Left renal pelvis (tissue), 4 donors: ENCODE results near the gene HELZ. TPM values are rescaled to one million over a fixed set of nuclear protein-coding genes. Genes with fewer than 3 reads are reported as not detected.
A peak's percentile ranks its signal among the peaks of the same experiment; 100 is the strongest.
"Not testable (repeated sequence)": the region's sequence is repeated elsewhere in the genome, so short reads cannot be mapped to it uniquely, and the experiment has no call there.

Experiments used
- DNase-seq, 4 donors: peaks; one replicate each; pipeline ENCODE4 v3.0.0-alpha.2; 2013; ENCODE audit warnings: low read depth in 4 of 4, low spot score in 3 of 4
- polyA plus RNA-seq, 4 donors: library from polyadenylated mRNA; unstranded; fragments of 120-200 nt; gene quantifications; one replicate each; pipeline ENCODE4 v1.2.1, GENCODE V29; 2013; ENCODE audit not compliant: insufficient read length in 4 of 4

Gene HELZ
- polyA plus RNA-seq, 4 donors = 23.8 to 34.7 (median 31.0) TPM

DNA sequence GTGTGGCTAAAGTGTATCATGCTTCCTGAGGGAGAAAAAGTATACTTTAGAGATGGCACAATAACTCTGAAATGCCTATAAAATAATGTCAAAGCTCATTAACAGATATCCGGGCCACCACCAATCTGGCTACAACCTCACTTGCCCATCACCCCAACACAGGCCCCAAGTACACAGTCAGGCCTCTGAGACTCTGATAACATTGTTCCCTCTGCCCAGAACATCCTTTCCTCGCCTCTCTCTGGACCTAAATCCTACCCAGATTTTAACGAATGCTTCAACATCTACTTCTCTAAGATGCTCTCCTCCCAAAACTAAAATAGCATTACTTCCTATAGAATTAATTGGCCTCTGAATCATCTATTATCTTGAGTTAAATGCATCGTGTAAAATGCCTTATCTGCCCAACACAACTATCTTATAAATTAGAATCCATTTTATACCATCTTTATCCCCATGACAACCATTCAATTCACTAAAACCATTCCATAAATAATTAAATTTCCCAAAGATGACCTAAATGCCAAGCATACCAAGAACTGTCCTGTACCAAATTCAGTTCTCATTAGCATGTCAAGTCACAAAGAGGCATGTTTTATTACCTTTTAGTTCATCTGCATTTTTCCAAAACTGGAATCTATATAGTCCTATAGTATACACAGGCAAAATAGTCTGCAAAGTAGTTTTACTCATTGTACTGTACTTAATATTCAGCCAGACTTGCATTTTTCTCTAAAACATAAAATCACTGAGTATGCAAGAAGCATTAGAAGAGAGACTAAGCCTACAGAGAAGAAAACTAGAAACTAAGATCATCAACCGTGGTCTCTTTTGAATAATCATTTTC is 15.7 kb downstream of the HELZ start:
- DNase-seq = no peak

- DNase-seq = no peak
Observed at GRCh38 chr17:67227488-67227887, 17.5 kb downstream of the HELZ start.

DNA sequence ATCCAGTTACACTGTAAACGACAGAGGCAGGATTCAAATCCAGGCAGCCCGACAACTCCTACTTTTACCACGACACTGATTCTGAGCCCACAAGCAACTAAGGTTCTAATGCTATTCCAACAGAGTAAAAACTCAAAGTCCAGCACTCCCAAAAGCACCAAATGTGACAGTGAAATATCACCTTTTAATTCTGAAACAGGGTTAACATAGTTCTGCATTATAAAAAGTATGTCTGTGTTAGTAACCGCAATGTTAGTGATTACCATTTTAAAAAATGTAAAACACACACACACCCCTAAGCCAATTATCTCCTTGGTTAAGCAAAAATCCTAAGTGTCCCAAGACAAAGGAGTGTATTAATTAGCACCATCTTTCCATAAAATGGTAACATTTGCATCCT is 19.7 kb downstream of the HELZ start:
- no peak for DNase-seq

GRCh38 chr17:67224736-67225135 is 20.3 kb downstream of the HELZ start:
- DNase-seq = no peak

DNA sequence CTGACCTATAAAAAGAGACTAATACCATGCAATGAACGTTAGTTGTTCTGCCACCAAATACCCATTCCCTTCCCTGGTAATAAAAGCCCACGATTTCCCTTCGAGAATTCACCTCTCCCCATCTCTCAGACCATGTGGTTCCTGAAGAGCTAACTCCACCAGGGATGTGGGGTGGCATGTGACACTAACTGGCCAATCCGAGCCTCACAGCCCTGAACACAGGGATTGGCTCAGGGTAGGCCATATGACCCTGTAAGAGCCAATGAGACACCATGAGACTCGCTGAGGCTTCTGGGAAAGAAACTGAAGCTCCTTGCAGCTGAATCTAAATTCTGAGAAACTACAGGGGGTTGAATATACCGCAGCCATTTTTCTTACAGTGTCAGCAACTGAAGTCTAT is 21.1 kb downstream of the HELZ start:
- DNase-seq = no peak

- peak in 1 of 4 donors; percentile 11 for DNase-seq
Observed at GRCh38 chr17:67221062-67221998, 23.7 kb downstream of the HELZ start.

DNA sequence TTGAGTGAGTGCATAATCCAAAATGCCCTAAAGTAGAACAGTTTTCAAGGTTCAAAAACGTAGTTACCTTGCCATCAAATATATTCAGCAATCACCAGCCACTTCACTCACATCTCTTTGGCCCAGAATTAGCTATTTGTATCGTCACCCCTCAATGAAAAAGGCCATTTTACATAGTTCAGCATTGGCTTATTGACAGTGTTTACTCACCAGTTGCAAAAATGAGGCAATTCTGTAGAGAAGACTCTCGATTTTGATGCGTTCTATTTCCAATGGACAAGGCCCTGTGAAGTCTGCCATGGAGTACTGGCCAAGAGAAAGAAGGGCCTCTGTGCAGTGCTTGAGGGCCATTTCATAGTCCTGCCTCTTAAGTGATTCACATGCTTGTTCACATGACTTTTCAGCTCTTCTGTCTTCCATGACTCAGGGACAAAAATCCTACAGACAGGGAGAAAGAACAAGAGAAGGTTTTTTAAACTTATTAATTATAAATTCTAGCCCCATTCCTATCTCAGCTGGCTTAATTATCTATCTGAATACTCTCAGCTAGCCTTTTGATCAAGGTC is 26.5 kb downstream of the HELZ start:
- no peak for DNase-seq

DNA sequence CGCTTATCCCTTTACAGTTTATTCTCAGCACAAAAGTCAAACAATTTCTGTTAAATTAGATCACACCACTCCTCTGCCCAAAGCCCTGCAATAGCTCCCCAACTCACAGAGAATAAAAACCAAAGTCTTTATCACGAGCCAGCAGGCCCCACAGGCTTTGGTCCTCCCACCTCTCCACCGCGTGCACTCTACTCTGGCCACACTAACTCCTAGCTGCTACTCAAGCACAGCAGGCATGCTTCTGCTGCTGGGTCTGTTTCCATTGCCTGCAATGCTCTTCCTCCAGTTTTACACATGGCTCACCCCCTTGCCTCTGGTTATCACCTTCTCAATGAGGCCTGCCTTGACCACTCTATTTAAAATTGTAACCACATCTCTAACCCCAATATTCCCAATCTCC is 27.6 kb downstream of the HELZ start:
- DNase-seq = no peak

GRCh38 chr17:67216578-67217320 is 28.2 kb downstream of the HELZ start:
- no peak for DNase-seq

GRCh38 chr17:67215991-67216421 is 29.0 kb downstream of the HELZ start:
- peak in 1 of 4 donors; percentile 16 for DNase-seq

DNA sequence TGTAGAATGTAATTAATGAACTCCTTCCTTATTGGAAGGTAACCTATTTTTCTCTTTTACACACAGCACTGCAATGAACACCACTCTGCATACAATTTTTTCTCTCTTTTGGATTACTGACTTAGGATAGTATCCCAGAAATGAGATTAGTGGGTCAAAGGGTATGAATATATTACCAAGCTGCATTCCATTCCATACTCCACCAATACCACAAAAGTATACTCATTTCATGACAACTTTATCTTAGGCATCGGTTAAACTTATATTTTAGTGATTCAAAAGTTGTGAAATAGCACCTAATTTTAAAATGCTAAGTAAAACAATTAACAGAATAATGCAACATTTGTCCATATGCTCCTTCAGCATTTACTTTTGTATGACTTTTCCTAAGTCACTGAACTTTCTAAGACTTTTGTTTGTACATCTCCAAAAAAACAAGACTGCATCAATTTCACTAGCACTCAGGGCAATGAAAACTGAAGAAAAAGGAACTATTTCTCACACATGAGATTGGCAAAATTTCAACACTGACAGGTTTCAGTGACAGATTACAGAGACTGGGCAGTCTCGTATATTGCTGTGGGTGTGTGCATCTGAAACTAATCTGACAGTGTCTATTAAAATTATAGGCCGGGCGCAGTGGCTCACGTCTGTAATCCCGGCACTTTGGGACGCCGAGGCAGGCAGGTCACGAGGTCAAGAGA is 32.1 kb downstream of the HELZ start:
- no peak for DNase-seq

DNA sequence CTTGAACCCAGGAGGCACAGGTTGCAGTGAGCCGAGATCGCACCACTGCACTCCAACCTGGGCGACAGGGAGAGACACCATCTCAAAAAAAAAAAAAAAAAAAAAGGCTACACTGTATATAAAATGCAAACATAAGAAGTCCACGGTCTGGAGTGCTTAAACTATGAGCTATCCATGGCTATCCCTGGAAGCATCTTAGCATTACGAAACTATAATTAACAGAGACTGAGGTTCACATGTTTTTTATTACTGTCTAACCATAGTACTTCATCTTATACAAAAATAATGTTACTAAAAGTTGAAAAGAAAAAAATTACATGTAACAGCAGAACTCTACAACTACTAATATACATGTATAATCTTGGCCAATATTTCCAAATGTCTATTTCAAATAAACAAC is 32.8 kb downstream of the HELZ start:
- no peak for DNase-seq

GRCh38 chr17:67211742-67212141 is 33.3 kb downstream of the HELZ start:
- no peak for DNase-seq

DNA sequence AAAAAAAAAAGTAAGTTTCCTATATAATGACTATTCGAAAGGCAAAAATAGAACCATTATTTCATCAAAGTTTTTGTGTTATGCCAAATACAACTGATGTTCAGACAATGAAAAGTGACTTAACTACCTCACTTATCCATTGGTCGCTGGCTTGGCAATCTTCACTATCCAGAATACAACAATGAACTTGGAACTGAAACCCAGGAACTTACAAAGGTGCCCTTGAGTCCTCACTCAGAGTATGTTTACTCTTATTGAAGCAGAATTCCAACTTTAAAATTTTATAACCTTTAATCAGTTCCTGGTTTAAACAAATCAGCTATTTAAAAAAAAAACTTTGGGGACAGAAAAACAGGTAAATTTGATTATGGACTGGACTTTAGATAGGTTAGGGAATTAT is 34.1 kb downstream of the HELZ start:
- DNase-seq = no peak

DNA sequence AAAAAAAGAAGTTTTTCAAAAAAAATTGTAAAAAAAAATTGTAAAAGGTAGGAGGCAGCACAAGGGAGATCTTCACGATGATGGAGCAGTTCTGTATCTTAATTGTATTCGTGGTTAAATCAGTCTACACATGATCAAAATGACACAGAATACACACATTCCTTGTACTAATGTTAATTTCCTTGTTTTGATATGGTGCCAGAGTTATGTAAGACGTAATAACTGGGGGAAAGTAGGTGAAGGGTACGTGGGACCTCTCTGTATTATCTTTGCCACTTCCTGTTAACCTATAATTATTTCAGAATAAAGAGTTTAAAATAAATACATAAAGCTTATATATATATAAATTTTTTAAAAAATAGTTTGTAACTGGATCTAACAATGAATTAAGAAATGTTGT is 36.8 kb downstream of the HELZ start:
- DNase-seq = no peak

DNA sequence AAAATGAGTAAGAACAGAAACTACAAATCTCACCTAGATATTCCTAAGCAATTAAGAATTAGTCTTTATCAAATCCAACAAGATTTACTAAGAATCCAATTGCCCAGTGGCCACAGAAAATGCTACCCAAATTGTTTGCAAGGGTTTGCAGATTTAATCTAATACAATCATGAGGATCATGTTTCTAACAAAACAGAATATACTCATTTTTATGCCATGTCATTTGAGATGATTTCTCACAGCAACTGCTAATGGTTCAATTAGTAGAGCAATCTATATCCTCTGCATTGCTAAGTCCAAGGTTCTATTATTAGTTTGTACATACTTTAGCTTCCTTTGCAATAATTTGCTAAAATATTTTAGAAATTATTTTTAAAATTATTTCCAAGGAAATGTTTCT is 41.2 kb downstream of the HELZ start:
- no peak for DNase-seq

GRCh38 chr17:67202503-67202902 is 42.5 kb downstream of the HELZ start:
- DNase-seq = no peak

- DNase-seq = no peak
Observed at GRCh38 chr17:67200727-67201301, 44.2 kb downstream of the HELZ start.

- no peak for DNase-seq
Observed at GRCh38 chr17:67198131-67198530, 46.9 kb downstream of the HELZ start.

DNA sequence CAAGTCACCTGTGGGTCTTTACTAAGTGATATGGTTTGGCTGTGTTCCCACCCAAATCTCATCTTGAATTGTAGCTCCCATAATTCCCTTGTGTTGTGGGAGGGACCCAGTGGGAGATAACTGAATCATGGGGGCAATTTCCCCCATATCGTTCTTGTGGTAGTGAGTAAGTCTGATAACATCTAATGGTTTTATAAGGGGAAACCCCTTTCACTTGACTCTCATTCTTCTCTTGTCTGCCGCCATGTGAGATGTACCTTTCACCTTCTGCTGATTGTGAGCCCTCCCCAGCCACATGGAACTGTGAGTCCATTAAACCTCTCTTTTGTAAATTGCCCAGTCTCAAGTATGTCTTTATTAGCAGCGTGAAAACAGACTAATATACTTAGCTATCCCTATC is 48.0 kb downstream of the HELZ start:
- not testable (repeated sequence) for DNase-seq
